HG02885 (cell line): ENCODE measurements around the gene CAPZA1.
"Not testable (repeated sequence)": the region's sequence is repeated elsewhere in the genome, so short reads cannot be mapped to it uniquely, and the experiment has no call there.

Source experiments
- ATAC-seq: cut with Tn5 transposase; IDR thresholded peaks from one replicate; pipeline ENCODE4 v1.9.1; 2021; ENCODE audit warnings: mild to moderate bottlenecking; ENCODE audit not compliant: unreplicated experiment, poor library complexity

CAPZA1 gene

DNA sequence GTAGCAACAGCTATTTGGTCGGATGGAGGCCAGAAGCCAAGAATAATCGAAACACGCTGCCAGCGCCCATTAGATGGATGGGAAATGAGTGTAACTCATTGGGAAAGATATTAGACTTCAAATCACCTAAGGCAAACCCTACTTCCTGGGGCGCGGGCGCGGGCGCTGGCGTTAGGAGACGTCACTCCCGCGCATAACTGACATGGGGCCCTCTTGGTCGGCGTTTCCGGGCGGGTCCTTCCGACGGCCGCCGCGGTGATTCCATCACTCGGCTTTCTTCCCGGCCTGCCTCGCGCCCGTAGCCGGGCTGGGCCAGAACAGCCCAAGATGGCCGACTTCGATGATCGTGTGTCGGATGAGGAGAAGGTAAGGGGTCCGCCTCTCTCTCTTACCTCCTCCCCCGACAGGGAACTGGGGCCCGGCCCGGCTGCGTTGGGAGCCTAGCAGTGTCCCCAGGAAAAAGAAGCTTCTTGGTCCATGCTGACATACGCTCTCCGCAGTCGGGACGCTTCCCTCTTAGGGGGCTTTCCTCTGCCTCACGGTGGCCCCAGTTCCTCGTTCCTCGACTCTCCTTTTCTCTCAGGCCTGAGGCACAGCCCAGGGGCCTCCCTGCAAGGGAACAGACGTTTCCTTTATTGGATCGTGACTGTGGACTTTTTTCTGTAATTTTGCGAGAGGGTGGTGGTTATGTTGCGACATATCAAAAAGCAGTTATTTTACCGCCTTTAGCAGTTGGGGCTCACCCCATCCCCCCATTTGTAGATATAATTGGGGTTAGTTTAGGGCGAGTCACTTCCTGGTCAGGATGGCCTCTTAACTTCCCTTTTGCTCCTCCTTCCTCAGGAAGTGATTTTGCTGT, at the start of gene CAPZA1:
CAPZA1 (plus strand) TSS at position 315 of the 859 bp plus-strand sequence; CDS start at position 328, 13 bp downstream.
- ATAC-seq = peak; percentile 82

DNA sequence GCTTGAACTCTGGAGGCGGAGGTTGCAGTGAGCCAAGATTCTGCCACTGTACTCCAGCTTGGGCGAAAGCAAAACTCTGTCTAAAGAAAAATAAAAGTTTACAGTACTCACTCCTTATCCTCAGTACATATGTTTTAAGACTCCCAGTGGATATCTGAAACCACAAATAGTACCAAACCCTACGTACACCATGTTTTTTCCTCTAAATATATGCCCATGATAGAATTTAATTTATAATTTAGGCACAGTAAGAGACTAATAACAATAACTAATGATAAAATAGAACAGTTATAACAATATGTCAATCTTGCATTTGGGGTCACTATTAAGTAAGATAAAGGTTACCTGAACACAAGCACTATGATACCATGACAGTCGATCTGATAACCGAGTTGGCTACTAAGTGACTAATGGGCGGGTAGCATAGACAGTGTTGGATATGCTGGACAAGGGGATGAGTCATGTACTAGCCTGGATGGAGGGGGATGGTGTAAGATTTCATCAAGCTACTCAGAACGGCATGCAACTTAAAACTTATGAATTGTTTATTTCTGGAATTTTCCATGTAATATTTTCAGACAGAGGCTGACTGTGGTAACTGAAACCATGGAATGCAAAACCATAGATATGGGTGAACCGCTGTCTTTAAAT, 44.4 kb upstream of the CAPZA1 start:
- ATAC-seq = no peak

DNA sequence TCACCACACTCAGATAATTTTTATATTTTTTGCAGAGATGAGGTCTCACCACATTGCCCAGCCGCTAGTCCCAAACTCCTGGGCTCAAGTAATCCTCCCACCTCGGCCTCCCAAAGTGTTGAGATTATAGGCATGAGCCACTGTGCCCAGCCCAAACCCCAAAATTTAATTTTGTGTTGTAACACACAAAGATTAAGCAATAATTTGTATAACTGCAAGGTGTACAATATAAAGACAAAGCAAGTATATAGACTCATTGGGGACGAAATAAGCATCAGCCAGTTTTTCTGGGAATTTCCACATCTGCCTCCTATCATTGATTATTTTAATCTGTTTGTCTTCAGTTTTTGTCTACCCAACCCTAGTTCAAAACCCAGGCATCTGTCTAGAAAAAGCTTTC, 43.4 kb upstream of the CAPZA1 start:
- no peak for ATAC-seq

DNA sequence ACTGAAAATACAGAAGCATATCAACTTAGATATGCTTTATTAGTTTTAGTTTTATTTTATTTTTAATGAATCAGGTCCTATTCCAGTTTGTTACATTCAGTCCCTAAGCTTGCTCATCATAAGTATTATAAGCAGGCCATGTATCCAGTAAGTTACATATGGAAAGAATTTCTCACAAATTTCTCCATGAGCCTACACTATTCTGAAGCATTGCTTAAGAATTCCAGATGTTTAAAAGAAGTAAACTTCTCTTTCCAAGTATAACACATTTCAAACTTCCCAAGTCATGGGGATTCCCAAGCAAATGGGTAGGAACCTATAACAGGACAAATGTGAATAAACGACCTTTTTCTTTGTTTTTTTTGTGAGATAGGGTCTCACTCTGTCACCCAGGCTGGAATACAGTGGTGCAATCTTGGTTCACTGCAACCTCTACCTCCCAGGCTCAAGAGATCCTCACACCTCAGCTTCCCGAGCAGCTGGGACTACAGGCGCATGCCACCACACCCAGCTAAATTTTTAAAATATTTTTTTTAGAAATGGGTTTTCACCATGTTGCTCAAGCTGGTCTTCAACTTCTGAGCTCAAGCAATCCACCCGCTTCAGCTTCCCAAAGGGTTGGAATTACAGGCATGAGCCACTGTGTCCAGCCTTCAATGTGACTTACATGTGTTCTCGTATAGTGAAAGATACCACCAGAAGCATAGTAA, 39.7 kb upstream of the CAPZA1 start:
- ATAC-seq = no peak

DNA sequence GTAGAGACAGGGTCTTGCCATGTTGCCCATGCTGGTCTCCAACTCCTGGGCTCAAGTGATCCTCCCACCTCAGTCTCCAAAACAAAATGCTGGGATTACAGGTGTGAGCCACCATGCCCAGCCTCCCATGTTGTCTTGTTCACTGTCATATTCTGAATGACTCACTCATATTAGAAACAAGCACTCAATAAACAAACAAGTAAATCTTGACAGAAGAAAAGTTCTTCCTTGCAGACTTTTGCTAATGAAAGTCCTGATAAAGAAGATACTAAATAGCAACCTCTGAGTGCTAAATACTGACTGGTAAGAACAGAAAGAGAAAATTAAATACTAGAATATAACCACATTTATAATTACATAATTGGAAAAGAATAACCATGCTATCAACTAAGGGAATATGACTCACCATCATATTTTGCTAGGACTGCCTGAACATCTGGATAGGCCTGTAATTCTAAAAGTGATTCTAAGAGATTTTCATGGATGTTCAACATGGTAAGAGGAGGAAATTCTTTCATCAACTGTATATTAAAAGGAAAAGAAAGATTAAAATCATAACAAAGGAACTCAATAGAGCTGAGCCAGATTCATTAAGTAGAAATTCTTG, 37.9 kb upstream of the CAPZA1 start:
- ATAC-seq = no peak

DNA sequence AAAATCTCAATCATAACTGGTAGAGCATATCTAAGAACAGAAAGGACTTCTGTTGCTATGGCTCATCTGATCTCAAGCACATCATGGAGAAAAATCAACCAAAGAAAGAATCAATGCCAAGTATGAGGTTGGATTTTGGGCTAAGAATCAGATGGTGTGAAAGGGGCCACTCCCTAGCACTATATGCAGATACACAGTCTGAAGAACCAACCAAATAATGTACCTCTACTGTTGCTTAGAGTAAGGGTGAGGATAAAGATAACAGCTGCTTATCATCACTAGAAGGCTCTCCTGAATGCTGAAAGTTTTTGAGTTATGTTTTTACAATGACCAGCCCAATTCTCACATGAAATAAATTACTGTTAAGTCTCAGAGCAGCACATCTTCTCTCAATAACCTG, 36.3 kb upstream of the CAPZA1 start:
- ATAC-seq = no peak

DNA sequence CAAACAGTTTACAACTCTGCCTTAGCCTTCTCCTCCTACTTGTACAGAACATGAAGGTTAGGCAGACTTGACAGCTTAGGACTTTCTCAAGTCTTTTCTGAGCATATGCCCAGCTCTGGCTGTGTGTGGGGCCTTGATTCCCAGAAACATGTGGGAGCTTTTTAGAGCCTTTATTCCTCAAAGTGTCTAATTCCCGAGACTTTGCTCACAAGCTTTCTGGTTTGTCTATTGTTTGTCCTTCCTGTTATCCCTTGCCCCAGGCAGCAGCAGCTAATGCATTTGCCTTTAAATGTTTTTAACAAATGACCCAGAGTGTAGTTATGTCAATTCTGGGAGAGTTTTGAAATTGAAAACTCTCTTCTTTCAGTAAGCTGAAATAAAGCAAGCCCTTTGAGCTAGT, 29.9 kb upstream of the CAPZA1 start:
- ATAC-seq = no peak

DNA sequence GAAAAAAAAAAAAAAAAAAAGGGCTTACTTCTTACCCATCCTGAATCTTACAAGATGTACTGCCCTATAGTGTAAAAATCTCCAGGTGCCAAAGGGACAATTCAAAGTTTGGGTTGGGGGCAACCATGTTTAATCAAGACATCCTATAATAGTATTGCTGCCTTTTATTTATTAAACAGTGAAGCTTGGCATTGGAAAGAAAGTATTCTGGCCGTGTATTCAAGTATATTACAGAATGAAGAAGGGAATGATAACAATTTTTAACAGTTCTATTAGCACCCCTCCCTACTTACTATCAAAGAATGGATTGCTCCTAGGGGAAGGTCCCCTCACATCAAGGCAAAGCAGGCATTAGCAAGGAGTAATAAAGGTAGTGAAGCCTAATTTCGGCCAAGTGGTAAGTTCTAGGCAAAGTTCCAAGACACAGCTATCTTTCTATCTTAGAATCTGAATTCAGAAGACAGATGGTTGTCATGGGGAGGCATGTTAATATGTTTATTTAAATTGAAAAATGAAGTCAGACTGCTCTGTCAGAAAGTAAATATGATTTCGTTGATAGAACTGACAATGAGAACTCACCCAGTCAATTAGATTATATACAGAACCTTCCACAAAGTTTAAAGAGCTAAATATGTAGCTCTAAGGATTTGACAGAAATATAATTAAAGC, 25.3 kb upstream of the CAPZA1 start:
- no peak for ATAC-seq

DNA sequence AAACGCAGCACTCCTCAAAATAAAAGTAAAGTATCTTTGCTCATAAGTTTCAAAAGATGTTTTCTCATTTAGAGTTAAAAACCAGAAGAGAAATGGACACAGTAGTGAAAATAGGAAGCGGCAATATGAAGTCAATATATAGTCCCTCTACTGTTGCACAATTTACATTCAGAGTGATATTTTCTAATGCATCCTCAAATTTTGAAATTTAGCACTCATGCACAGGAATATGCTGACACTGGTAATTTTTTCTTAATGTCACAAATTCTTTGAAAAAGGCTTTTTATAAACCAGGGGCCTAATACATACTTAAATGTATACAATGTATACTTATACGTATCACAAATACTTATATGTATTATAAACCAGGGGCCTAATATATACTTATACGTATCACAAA, 20.2 kb upstream of the CAPZA1 start:
- ATAC-seq = no peak

DNA sequence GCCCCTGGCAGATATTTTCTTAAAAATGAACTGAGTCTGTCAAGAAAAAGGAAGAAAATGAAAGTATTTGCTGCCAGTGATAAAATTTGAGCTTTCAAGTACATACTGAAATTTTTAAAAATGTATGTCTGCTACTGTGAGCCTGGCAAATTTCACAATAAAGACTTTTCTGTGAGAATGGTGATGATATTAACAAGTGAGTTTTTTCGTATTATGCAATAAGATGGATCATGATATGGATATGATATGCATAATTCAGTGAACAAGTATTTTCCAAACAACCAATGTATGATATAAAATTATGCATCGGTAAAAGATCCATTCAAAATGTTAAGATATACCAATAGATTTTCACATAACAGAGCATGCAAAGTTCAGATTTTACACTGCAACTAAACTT, 16.6 kb upstream of the CAPZA1 start:
- ATAC-seq = no peak

DNA sequence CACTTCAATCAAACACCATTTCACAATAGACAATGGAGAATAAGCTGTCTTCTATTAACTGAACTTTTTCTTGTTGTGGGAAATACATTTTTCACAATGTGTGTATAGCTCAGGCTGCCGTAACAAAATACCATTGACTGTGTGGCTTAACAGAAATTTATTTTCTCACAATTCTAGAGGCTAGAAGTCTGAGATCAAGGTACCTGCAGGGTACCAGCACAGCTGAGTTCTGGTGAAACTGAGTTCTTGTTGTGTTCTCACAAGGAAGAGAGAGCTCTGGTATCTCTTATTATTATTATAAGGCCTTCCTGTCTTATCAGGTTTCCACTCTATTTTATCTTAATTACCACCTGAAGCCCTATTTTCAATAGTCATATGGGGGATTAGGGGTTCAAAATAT, 16.1 kb upstream of the CAPZA1 start:
- no peak for ATAC-seq

DNA sequence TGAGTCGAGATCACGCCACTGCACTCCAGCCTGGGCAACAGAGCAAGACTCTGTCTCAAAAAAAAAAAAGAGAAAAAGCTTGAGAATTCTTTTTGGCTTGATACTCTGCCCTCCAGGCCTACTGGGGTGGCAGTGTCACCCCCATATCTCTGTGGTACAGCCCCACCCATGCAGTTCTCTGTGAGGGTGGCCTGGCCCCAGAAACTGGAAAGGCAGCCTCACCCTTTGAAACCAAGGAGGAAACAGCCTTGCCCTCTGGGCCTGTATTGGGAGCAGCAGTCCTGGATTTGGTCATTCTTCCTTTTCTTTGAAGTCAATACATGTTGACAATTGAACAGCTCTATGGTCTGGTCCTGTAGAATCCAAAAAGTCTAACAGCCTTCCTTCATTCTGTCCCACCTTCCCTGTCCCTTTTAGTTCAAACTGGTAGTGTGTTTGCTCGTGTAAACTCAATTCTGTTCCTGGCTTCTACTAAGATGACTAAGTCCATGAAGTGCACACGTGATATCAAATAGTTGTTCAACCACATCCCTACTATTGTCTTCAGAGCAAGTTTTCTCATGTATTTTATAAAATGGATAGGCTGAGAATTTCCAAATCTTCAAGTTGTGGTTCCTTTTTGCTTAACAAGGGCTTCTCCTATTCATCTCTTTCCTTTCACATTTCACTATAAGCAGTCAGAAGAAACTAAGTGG, 13.9 kb upstream of the CAPZA1 start:
- no peak for ATAC-seq

DNA sequence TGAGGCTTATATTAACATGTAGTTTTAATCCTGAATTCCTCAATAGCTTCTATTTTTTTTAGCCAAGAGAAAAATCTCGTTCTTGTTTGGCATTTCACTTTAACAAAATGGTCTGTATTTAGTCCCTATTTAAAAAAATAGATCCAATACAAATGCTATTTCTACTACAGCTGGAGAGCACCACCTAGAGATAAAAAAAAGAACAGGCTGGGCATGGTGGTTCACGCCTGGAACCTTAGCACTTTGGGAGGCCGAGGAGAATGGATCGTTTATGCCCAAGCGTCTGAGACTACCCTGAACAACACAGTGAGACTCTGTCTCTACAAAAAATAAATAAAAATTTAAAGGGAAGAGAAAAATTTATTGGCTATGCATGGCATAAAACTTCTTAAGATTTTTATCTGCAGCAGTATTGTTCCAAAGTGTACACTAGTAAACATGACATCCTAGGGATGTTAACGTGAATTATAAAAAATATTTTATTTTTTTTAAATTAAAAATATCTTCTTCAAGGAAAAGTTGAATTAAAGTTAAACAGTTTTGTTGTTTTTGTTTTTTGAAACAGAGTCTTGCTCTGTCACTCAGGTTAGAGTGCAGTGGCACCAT, 5.1 kb upstream of the CAPZA1 start:
- ATAC-seq = no peak

DNA sequence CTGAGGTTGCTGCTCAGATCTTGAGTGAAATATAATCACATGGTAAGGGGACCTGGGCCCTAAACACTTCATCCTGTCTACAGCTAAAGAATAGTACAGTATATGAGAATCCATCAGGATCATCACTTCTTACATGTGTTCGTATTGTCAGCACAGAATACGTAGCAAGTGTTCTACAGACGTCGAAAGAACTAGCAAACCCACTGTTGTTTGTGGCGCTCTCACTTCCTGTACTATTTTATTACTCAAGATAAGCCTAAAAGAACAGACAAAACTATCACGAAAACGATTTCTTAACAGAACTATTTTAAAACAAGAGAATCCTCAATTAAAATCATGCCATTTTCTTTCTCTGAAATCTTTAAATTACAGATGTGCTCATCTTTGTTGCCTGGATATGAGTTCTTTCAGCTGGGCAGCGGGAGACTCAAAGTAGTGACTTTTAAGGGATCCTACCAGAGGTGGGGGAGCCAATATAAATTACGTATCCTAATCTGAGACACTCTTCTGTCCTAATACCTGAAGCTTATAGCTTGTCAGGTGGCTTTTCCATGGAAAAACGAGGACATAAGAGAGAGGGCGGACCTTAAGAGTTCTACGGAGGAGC, 1.4 kb upstream of the CAPZA1 start:
- ATAC-seq = no peak

DNA sequence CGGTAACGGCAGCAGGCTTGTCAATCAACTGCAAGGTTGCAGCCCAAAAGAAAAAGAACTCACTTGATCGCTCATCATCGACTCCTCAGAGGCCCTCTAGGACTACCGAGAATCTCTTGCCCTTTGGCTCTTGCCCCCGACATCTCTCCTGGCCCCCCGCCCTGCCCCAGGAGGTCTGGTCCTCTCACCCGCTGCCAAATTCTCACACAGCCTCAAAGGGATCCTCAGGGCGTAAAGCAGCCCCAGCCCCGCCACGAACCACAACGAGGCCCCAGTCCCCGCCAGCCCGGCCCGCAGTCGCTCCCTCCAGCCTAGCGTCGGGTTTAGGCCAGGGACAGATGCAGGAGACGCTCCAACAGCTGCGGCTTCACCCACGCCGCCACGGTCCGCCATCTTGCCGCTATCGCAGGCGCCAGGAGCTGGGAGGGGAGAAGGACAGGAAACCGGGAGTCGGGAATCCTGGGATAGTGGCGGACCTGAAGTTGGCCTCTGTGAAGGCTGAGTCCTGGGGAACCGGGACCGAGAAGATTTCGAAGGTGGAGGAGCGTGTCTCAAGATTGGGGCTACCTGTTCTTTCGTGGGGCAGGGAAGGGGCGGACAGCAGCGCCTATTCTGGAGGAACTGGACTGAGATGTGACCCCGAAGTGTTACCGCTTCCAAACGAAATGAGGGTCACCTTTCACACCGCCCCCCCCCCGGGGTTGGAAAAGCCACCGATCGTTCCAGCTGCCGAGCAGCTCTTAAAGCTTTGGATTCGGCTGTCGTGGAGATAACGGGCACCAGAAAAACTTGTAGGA, 713 bp upstream of the CAPZA1 start, which contains the start of gene ST7L:
ST7L (minus strand) TSS at position 421 of the 797 bp plus-strand sequence; CDS start at position 393, 28 bp downstream.
- ATAC-seq = peak; percentile 24

DNA sequence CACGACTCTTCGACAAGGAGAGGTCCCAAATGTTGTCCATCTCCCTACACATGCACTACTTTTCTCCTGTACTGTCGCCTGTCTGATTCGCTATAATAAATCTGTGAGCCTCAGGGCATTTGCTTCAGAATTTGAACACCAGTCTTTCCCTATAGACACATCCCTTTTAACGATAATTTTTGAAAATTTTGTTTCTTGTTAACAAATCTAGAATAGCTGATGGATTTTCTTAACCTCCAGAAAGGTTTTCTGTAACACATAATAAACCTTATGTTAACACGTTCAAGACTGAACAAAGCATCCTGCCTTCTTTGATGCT, 704 bp downstream of the CAPZA1 start:
- ATAC-seq = no peak

DNA sequence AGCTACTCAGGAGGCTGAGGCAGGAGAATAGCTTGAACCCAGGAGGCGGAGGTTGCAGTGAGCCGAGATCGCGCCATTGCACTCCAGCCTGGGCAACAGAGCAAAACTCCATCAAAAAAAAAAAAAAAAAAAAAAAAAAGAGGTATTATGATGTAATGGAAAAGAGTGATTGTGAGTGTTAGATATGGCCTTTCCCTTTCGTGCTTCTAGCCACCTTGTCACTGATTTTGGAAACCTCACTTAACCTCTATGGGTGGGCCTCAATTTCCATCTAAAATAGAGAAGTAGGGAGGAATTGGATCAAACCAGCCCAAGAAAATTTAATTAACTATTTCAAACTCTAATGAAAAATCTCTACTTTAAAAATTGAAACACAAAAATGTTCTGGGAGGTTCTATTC, 4.9 kb downstream of the CAPZA1 start:
- not testable (repeated sequence) for ATAC-seq

DNA sequence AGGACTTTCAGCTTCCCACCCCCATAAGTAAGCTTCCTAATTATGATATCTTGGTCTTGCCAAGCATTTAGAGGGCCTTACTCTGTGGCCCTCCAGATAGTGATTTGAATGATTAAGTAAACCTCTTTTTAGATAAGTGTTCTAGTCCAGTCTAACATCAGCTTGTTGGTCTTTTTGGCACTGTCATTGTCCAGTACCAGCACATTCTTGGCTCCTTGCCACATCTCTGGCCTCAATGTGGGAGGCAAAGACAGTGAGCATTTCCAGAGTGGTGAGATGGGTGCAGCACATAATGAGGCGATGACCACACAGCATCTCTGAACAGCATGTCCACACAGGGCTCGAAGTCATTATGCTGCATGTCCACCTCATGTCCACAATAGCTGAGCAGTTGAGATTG, 6.1 kb downstream of the CAPZA1 start:
- no peak for ATAC-seq
